ENCODE measurements around the gene CNOT1. TPM values are rescaled to one million over a fixed set of nuclear protein-coding genes. Genes with fewer than 3 reads are reported as not detected.

CNOT1 gene
- total RNA-seq, 2 experiments from 2014 or later = 164 to 184 TPM

DNA sequence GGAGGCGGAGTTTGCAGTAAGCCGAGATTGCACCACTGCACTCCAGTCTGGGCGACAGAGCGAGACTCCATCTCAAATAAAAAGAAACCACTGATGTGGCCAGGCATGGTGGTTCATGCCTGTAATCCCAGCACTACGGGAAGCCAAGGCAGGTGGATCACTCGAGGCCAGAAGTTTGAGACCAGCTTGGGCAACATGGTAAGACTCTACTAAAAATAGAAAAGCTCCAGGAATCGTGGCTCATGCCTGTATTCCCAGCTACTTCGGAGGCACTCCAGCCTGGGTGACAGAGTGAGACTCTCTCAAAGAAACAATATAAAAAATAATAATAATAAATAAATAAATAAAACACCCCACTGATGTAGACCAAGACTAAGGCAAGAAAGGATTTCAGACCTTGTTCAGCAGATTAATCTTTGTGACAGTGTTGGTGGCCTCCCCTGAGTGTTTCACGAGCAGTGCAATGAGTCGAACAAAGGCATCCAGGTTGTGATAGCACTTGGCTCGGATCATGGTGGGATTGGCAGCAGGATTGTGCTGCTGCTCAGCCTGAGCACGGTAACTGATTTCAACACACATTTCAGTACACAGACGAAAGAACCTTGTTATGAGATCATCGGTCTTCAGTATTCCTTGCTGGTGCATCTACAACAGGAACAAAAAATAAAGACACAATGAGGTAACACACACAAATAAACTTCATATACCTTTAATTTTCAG is 95.7 kb downstream of the CNOT1 start:
- ChIA-PET POLR2A (interaction anchor here (0.6 kb wide), 1 partner anchor 23 kb away, joined by 3 read pairs; no protein-coding TSS in a partner anchor), CTCF (no interaction called here)
- Histone ChIP-seq H3K27me3 (ENCODE audit: control insufficient read depth in 1 of 2, insufficient read depth in 2 of 2, low read length in 2 of 2) (no peaks in the 10 kb centered on the region), H3K4me3 (ENCODE audit: low read length) (no peak overlapping the region), H3K27ac (ENCODE audit: low read depth in 1 of 2, low read length in 2 of 2) (no peak overlapping the region), H3K9me3 (ENCODE audit: control insufficient read depth in 1 of 2, insufficient read depth in 1 of 2, low read length in 2 of 2) (no peaks in the 10 kb centered on the region), H3K4me1 (ENCODE audit: insufficient read depth, low read length) (no peaks in the 10 kb centered on the region), H3K36me3 (ENCODE audit: insufficient read depth, low read length) (peaks cover 97% of the 10 kb centered on the region)
- intact Hi-C loops (cut with DNase I, micrococcal nuclease) = loop anchor here in 1 of 2 experiments (5.0 kb wide), 1 partner anchor 88 kb away; no protein-coding TSS in a partner anchor
- Mint-ChIP-seq H3K36me3 (ENCODE audit: low read depth) (peaks cover 96% of the 10 kb centered on the region), H3K4me1 (ENCODE audit: low read depth) (no peaks in the 10 kb centered on the region), H3K27me3 (no peaks in the 10 kb centered on the region), H3K9me3 (no peaks in the 10 kb centered on the region), H3K27ac (no peak overlapping the region), H3K4me3 (no peak overlapping the region)
- TF ChIP-seq, protein P1, sequence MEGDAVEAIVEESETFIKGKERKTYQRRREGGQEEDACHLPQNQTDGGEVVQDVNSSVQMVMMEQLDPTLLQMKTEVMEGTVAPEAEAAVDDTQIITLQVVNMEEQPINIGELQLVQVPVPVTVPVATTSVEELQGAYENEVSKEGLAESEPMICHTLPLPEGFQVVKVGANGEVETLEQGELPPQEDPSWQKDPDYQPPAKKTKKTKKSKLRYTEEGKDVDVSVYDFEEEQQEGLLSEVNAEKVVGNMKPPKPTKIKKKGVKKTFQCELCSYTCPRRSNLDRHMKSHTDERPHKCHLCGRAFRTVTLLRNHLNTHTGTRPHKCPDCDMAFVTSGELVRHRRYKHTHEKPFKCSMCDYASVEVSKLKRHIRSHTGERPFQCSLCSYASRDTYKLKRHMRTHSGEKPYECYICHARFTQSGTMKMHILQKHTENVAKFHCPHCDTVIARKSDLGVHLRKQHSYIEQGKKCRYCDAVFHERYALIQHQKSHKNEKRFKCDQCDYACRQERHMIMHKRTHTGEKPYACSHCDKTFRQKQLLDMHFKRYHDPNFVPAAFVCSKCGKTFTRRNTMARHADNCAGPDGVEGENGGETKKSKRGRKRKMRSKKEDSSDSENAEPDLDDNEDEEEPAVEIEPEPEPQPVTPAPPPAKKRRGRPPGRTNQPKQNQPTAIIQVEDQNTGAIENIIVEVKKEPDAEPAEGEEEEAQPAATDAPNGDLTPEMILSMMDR (IDR thresholded peaks at IDR 0.05) = no peak
- DNase-seq = no peak
- ATAC-seq (ENCODE audit: poor library complexity) = no peak

DNA sequence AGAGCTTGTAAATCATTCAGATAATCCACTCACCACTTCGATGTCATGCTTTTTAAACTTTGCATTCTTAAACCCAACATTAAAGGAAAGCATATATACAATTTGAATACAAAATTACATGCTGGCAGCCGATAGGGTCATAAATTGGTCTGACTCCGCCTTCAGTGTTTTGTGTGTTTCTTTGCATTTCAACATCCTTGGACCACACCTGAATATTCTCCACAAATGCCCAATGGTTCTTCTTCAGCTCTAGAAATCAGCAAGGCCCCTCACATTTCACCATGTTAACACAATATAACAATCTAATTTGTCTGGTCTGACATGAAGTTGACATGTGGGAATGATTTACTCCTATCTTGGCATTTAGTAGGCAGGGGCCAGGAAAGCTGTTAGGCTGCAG is 97.2 kb downstream of the CNOT1 start:
- no peaks in the 10 kb centered on the region for H3K27me3 Mint-ChIP-seq
- H3K27ac Mint-ChIP-seq = no peak overlapping the region
- no peak overlapping the region for H3K4me3 Mint-ChIP-seq
- no peak for ATAC-seq (ENCODE audit: poor library complexity)
- intact Hi-C loops (cut with DNase I, micrococcal nuclease) = loop anchor here in 1 of 2 experiments (5.0 kb wide), 1 partner anchor 90 kb away; no protein-coding TSS in a partner anchor
- no peak for DNase-seq
- H3K4me1 ChIP-seq (ENCODE audit: insufficient read depth, low read length) = no peaks in the 10 kb centered on the region
- no peaks in the 10 kb centered on the region for H3K9me3 Mint-ChIP-seq
- no peak overlapping the region for H3K4me3 ChIP-seq (ENCODE audit: low read length)
- ChIA-PET POLR2A (no interaction called here), CTCF (no interaction called here)
- no peaks in the 10 kb centered on the region for H3K4me1 Mint-ChIP-seq (ENCODE audit: low read depth)
- no peaks in the 10 kb centered on the region for H3K27me3 ChIP-seq (ENCODE audit: control insufficient read depth in 1 of 2, insufficient read depth in 2 of 2, low read length in 2 of 2)
- TF ChIP-seq, protein P1 (IDR thresholded peaks at IDR 0.05) = no peak
- H3K36me3 Mint-ChIP-seq (ENCODE audit: low read depth) = peaks cover 96% of the 10 kb centered on the region
- peaks cover 96% of the 10 kb centered on the region for H3K36me3 ChIP-seq (ENCODE audit: insufficient read depth, low read length)
- H3K9me3 ChIP-seq (ENCODE audit: control insufficient read depth in 1 of 2, insufficient read depth in 1 of 2, low read length in 2 of 2) = no peaks in the 10 kb centered on the region
- H3K27ac ChIP-seq (ENCODE audit: low read depth in 1 of 2, low read length in 2 of 2) = no peak overlapping the region

DNA sequence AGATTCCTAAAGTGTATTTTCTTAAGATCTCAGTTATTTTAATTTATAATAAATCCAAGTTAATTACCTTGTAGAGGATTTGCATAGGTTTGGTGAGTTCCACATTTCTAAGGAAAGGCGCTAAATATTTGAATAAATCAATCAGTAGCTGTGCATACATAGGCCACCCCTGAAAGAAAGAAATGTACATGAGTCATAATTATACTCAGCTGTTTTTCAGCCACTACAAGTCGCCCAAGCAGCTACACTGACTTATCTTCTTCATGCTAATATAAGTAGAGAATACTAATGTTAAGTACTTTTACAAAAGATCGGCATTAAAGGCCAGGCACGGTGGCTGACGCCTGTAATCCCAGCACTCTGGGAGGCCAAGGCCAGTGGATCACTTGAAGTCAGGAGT is 99.4 kb downstream of the CNOT1 start:
- no peaks in the 10 kb centered on the region for H3K9me3 Mint-ChIP-seq
- CTCF ChIA-PET = no interaction called here
- TF ChIP-seq, protein P1 (IDR thresholded peaks at IDR 0.05) = no peak
- Histone ChIP-seq H3K36me3 (ENCODE audit: insufficient read depth, low read length) (peaks cover 96% of the 10 kb centered on the region), H3K4me1 (ENCODE audit: insufficient read depth, low read length) (no peaks in the 10 kb centered on the region), H3K9me3 (ENCODE audit: control insufficient read depth in 1 of 2, insufficient read depth in 1 of 2, low read length in 2 of 2) (no peaks in the 10 kb centered on the region), H3K27me3 (ENCODE audit: control insufficient read depth in 1 of 2, insufficient read depth in 2 of 2, low read length in 2 of 2) (no peaks in the 10 kb centered on the region), H3K27ac (ENCODE audit: low read depth in 1 of 2, low read length in 2 of 2) (no peak overlapping the region), H3K4me3 (ENCODE audit: low read length) (no peak overlapping the region)
- no peaks in the 10 kb centered on the region for H3K27me3 Mint-ChIP-seq
- POLR2A ChIA-PET = no interaction called here
- H3K36me3 Mint-ChIP-seq (ENCODE audit: low read depth) = peaks cover 96% of the 10 kb centered on the region
- ATAC-seq (ENCODE audit: poor library complexity) (no peak), DNase-seq (no peak)
- no peaks in the 10 kb centered on the region for H3K4me1 Mint-ChIP-seq (ENCODE audit: low read depth)
- H3K4me3 Mint-ChIP-seq = no peak overlapping the region
- H3K27ac Mint-ChIP-seq = no peak overlapping the region
- intact Hi-C loops (cut with DNase I, micrococcal nuclease) = loop anchor here in 1 of 2 experiments (5.0 kb wide), 1 partner anchor 92 kb away; no protein-coding TSS in a partner anchor

Measured in CD4-positive, alpha-beta T cell (primary cell).